DLD1 (cell line): ENCODE measurements around the gene RDX.
"Not testable (repeated sequence)": the region's sequence is repeated elsewhere in the genome, so short reads cannot be mapped to it uniquely, and the experiment has no call there.

ENCODE experiments used
- in situ Hi-C: cut with HindIII; loops from 2 replicates; pipeline ENCODE4 v1.10.0; 2017; ENCODE audit warnings: low sequenced_read_pairs

The RDX gene

GRCh38 chr11:110279881-110280280 lies 16.5 kb downstream of the RDX start:
- in situ Hi-C loops, result no loop called here

DNA sequence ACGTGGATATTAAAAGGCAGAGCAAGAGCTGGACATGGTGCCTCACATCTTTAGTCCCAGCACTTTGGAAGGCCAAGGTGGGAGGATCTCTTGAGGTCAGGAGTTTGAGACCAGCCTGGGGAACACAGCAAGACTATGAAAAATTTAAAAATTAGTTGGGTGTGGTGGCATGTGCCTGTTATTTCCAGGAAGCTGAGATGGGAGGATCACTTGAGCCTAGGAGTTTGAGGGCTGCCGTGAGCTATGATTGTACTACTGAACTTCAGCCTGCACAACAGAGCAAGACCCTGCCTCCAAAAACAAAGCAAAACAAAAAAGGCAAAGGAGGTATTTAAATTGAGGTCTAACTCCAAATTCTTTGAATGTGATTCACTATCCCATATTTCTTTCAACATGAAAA lies 23.5 kb downstream of the RDX start:
- in situ Hi-C loops, result no loop called here

- in situ Hi-C loops, result no loop called here
Observed at GRCh38 chr11:110269996-110270395, 26.4 kb downstream of the RDX start.

DNA sequence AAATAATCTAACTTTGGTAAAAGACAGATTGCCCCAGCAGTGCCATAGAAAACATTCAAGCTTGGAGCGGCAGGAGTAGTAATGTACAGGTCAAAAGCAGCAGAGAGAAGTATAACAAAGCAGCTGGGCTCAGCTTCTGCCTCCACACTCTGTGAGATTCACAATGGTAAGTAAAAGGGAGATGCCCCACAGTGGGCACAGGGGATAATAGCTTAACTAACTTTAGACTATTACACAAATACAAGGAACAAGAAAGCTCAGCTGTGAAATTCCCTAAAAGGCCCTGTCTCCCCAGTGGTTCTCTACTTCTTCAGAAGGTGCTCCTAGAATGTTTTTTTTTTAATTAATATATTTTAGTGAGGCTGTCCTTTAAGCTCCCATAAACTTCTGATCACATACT lies 28.0 kb downstream of the RDX start:
- in situ Hi-C loops, result no loop called here

GRCh38 chr11:110262072-110262403 lies 34.4 kb downstream of the RDX start:
- in situ Hi-C loops, result no loop called here

- in situ Hi-C loops, result no loop called here
Observed at GRCh38 chr11:110261195-110262071, 35.0 kb downstream of the RDX start.

DNA sequence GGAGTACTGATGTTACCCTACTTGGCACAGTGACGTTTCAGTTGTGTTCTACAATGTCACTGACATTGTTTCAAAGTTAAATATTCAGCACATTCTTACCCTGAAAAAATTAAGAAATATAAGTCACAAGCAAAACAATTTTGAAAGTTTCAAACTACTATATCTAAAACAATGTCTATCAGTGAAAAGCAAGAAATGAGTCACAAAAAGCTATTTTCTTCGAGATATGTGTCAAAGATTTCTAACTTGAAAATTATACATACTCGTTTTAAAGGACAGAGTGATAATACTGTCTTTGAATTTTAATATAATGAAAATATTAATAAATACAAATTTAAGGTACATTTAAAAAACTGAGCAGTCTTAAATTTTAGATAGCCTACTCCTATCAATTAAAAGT lies 42.9 kb downstream of the RDX start:
- in situ Hi-C loops, result no loop called here

DNA sequence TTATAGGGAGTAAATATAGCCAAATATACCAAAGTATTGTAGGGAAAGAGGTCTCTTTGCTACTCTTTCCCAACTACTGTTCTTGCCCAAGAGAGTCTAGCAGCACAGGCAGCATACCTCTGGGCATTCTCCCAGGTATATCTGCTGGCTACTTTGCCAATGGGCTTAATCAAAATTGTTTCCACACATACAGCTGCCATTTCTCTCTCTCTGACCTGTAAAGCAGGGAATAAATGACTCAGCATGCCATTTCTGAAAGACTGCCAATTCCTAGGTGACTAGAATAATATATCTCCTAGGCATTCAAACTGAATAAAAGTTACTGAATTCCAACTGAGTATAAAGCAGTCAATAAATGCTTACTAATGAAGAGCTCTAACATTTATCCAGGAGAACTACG lies 44.6 kb downstream of the RDX start:
- in situ Hi-C loops, result no loop called here

GRCh38 chr11:110250168-110250567 lies 46.2 kb downstream of the RDX start:
- in situ Hi-C loops, result no loop called here

DNA sequence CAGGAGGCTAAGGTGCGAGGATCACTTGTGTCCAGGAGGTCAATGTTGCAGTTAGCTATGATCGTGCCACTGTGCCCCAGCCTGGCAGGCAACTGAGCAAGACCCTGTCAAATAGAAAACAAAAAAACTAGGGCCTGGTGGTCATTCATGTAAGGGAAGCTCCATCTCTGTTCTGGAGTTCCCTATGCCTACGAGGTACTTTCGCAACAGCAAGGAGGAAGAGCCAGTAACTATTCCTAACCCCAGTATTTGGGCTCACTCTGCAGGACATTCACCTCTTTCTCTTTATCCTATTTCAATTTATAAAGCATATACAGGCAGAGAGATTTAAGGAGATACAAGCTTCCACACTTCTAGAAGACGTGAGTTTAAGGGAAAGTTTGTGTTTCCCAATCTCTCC lies 46.6 kb downstream of the RDX start:
- in situ Hi-C loops, result no loop called here

DNA sequence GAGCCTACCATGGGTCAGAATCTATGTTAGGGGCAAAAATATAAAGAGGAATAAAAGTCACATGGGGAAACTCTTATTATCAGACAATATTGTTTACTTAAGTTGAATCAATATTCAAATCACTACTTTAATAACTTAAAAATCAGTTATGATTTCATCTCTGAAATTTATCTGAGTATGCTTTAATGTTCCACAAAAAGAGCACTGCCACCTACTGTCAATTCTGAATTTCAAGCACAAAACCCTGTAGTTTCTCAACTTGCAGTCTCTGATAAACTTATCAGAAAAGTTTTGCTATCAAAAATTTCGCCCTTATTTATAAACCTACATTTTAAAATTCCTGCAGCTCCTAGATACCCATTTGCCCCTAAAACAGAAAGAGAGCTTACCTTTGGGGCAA lies 47.3 kb downstream of the RDX start:
- in situ Hi-C loops, result no loop called here

- in situ Hi-C loops, result no loop called here
Observed at GRCh38 chr11:110243791-110244190, 52.6 kb downstream of the RDX start.

- in situ Hi-C loops, result no loop called here
Observed at GRCh38 chr11:110242746-110243145, 53.7 kb downstream of the RDX start.

- in situ Hi-C loops, result no loop called here
Observed at GRCh38 chr11:110242188-110242587, 54.2 kb downstream of the RDX start.

DNA sequence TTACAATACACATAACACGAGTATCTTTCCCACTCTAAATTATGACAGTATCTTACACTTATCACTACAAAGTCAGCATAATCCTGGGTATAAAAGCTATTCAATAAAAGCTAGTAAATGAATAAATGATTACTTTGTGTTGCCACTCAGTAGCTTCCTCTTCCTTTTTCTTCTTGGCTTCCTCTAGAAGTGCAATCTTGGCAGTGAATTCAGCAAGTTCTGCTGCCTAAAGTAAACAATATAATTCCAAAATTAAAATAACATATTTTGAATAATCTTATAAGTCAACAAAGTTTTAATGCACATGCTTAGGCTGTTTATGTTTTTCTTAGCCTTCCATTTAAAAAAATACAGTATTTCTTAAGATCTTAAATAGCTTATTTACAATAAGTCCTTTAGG lies 60.4 kb downstream of the RDX start:
- in situ Hi-C loops, result no loop called here

DNA sequence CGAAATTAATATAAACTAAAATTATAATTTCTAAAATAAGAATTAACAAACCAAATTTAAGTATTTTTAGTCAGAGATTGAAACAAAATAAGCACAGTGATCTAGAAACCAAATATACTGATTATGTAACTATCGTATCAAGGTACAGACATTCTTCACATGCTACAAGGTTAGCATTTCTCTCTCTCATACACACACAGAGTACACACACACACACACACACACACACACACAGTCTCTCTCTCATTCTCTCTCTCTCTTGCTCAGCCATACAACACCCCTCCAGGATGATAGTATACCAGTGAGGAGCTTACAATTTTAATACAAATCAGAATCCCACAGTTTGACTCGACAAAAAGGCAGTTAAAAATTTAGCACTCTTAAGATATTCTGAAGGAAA lies 66.0 kb downstream of the RDX start:
- in situ Hi-C loops, result no loop called here

DNA sequence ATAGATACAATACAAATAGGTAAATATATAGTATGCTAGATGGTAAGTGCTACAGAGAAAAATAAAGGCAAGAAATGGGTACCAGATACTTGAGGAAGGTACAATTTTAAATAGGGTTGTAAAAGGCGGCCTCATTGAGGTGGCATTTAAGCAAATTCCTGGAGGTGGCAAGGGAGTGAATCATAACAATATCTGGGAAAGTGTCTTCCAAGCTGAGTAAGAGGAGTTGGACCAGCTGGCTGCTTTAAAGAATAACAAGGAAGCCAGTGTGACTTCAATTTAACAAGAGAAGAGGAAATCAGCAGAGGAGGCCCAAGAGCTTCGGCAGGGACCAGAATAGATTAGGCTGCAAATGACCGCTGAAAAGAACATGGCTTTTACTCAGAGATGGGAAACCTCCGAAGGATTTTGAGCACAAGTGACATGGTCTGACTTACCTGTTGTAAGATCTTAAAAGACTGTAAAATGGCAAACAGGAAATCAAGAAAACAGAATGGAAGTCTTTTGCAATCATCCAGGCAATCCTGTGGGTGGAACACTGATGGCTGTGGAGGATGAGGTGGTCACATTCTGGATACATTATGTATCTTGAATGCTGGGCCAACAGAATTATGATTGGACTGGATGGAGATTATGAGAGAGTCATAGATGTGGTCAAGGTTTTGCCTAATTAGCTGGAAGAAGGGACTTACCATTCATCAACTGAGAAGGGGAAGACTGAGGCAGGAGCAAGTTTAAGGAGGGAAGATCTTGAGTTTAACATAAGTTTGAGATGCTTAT lies 77.2 kb downstream of the RDX start:
- in situ Hi-C loops, result no loop called here

DNA sequence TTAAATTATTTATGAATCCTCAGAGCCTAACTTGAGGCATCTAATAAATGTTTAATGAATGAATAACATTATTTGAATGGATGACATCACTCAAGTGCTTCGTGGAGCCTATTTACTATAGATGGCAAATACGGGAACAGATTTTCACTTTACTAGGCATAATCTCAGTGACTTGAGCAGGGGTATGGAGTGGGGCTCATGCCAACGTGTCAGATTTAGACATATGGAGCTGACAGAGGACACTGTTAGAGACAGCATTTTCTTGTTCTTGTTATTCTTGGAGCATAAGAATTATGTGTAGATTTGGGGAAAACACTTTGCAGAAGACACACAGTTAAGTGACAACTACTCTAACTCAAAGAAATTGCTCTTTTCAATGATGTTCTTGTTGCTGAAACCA lies 78.5 kb downstream of the RDX start:
- in situ Hi-C loops, result no loop called here

DNA sequence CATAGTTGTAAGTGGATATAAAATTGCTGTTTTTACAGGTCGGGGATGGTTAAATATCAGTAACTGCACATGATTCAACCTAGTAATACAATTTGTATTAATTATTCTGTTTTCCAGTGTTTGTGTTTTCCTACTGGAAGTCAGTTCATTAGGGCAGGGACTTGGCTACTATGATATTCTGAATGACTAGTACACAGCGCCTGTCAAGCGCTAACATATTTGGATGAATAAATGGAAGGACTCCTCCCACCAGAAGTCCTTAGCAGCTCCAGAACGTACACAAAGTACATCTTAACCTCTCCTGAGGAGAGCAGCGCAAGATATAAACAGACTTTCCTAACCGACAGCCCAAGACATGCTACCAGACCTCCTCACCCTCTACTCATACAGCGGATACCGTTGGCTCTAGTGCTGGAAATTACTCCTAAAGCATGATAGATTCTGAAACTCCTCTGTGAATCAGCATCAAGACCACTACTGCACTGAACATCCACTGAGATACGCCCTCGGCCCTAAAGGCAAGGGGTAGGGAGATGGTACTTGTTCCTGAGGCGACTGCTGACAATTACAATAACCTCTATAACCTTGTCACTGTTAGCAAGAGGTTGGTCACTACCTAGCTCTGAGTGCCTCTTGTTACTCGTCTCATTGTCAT lies 79.1 kb downstream of the RDX start:
- in situ Hi-C loops, result no loop called here

GRCh38 chr11:110209313-110209694 lies 87.1 kb downstream of the RDX start:
- in situ Hi-C loops, result not testable (repeated sequence)

DNA sequence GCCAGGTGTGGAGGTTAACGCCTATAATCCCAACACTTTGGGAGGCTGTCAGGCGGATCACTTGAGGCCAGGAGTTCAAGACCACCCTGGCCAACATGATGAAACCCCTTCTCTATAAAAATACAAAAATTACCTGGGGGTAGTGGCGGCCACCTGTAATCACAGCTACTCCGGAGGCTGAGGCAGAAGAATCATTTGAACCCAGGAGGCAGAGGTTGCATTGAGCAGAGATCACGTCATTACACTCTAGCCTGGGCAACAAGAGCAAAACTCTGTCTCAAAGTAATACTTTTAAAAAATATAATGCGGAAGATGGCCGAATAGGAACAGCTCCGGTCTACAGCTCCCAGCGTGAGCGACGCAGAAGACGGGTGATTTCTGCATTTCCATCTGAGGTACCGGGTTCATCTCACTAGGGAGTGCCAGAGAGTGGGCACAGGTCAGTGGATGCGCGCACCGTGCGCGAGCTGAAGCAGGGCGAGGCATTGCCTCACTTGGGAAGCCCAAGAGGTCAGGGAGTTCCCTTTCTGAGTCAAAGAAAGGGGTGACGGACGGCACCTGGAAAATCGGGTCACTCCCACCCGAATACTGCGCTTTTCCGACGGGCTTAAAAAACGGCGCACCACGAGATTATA lies 87.6 kb downstream of the RDX start:
- in situ Hi-C loops, result not testable (repeated sequence)
